HuH-7 (cell line): ENCODE data around the gene SUGCT.

Source experiments
- DNase-seq: peaks from one replicate; pipeline ENCODE4 v3.0.0; 2011; ENCODE audit warnings: low spot score

SUGCT gene

GRCh38 chr7:40471891-40472290, 337.1 kb downstream of the SUGCT start:
- DNase-seq: no peak

DNA sequence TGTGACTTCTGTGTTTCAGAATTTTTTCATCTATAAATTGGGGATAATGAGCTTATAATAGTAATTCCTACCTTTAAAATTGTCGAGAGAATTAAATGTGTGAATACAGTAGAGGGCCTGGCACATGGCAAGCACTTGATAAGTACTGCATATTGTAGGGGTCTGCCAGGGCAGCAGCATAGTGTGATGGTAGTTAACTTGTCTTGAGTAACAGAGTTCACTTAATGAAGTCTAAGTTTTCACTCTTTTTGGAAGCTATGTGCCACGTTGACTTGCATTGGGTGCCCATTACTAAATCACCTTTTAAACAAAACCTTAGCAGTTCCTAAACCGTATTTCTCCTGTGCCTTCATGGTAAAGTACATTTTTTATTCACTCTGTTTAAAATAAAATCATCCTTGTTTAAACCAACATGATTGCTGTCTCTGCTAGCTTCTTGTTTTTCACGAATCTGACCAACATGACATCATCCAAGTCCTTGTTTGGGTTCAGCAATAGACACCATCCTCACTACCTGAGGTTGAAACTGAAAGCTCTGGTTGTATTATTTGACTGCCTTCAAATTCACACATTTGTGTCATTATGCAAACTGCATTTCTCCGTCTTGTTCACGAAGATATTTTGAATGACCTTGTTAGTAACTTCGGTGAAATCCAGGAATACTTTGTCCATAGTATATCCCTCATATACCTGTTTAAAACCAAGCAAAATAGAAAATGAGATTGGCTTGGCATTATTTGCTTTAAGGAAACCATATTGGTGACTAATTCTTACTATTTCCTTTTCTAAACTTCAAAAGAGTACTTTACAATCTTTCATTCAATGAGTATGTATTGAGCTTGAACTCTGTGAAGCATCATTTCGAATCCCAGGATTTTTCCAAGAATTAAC, 340.2 kb downstream of the SUGCT start:
- DNase-seq: no peak

DNA sequence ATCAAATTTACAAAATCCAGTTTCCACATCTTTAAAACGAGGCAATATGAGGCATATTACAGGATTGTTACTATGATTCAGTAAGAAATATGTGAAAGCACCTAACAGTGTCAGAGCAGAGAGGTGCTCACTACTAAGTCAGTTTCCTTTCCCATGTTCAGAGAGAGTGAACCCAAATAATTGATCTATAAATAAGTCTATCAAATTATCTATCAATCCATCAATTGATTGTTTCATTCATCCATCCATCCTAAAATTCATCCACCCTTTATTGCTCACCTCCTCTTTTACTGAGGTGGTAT, 340.8 kb downstream of the SUGCT start:
- DNase-seq: no peak

DNA sequence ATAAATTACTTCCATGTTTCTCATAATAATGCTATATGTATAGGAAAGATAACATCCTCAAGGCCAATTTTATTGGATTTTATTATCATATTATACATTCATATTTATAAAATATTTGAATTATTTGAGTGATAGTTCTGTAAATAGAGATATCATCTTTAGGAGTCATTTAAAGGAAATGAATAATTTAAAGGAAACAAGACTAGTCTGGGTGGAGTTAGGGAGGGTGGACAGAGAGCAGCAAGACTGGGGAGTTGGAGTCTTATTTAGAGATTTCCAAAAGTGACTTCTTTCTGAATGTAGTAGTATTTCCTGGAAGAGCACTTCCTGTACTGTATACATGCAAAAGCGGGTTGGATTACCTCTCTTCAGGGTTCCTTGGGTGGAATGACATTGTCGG, 342.3 kb downstream of the SUGCT start:
- no peak for DNase-seq

DNA sequence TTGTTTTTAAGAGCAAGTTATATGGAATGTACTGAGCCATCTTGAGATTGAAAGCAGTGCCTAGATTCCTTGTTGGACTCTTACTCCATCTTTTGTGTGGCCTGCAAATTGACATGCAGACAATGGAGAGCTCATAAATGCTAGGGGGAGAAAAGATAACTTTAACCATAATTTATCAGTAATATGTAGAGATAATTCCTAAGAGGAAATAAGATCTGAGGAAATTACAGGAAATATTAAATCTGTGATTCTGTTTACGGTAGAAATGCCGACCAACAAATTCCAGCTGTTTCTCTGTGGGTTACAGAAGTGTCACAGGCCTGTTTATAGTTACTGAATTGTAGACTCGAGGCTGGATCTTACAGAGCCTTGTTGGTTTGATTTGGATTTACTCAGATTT, 348.0 kb downstream of the SUGCT start:
- DNase-seq: no peak

DNA sequence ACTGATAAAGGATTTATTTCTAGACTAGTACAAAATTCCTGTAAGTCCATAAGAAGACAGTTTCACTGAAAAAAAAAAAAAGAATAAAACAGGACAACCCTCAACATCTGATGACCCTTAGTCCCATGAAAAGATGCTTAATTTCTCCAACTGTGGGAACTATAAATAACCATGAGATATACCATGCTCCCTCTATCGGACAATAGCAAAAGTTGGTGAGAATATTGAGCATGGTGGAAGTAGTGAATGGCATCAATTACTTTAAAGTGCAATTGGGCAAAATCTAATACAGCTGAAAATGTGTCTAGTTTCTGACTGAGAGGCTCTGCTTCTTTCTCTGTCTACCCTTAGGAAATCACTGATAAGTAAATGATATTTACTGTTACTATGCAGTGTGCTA, 348.8 kb downstream of the SUGCT start:
- no peak for DNase-seq

DNA sequence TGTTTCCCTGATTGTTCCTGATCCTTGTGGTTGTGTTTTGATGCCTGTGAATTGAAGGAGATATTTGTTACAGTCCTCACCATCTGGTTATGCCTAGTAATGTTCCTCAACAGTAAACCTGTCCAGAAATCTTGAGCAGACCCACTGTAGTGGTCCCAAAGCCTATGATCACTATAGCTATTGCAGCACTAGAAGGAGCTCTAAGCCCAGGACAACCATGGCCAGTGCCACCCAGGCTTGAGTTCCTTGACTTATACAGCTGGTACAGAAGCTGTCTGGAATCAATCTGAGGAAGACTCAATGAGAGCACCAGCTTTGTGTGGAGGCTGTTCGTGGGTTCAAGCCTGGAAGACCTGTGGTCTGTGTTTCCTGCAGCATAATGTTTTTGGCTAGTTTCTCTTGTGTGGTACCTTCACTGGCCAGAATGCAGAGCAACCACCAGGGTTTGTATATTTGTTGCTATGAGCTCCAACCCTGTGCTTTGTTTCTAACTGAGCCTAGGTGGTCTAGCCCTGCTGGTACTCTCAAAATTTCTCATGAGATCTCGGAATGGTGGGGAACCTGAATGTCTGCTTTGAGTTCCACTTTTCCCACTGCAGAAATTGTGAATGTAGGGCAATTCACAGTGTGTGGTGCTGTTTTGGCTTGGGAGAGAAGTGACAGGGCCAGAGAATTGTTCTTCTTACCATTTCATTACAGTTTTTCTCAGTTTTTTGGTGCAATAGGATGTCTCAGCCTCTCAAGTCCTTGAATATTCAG, 355.2 kb downstream of the SUGCT start:
- DNase-seq: no peak

DNA sequence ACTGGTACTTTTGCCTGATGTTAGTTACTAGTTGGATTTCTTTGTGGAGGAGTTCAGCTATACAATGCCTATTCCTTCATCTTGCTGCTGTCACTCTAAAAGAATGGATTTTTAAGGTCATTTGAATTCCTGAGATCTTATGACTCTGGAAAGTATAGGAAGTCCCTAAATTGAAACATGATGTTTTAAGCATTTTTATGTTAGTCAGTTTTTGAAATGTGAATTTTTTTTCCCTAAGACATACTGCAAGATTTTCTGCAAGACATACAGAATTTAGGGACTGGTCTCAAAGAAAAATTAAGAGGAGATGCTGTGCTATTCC, 355.8 kb downstream of the SUGCT start:
- DNase-seq: no peak

DNA sequence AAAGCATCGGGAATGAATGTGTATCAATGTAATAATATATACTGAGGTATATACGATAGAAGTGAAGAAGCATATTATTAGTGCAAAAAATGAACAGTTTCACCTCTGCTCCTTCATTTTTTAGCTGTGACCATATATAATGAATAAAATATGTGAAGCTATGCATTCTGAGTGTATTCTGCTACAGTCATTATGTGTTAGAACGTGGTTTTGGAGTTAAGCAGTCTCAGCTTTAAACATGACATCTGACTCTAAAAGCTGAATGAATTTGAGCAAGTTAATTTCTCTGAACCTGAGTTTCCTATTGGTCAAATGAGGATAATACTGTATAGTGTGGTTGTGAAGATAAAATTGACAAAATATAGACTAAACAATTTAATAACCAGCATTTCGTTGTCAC, 358.1 kb downstream of the SUGCT start:
- no peak for DNase-seq

GRCh38 chr7:40493609-40494051, 358.8 kb downstream of the SUGCT start:
- DNase-seq: no peak

DNA sequence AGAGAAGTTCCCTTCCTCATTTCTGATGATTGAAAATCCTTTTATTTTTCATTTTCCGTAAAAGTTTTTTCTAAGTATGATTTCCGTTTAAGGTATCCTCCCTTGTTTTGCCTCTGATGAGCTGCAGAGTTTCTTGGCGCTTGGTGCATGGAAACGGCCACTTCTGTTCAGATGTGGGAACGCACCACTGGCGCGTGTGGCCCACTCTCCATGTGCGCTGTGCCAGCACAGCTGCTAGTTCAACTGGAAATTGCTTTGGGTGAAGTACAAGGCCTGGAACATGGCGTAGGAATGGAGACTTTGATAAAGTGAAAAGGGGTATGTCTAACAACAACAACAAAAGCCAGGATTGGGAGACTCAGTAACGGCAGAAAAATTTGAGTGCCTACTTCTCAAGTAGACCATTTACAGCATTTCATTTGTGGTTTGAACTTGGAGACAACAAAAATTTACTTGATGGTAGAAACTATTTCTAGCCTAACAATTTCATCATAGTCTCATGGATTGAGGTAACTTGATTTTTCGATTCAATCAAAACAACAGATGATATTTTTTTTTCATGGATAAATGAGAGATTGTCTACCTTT, 364.2 kb downstream of the SUGCT start:
- no peak for DNase-seq

GRCh38 chr7:40499718-40500117, 364.9 kb downstream of the SUGCT start:
- DNase-seq: no peak

DNA sequence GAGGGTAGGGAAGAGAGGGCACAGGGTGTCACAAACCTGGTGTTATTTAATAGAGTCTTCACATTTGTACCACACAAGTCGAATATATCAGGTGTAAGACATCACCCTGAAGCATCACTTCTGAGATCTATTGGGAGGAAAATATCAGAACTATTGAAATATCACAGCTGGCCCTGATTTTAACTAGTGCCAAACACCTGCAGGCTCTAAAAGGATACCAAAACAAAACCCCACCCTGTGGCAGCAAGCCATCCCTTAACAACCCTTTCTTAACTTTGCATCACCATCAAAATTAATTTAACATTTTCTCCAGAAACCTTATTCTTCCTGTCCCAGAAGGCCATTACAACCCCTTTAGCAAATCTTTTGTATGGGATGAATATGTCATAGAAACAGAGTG, 365.4 kb downstream of the SUGCT start:
- no peak for DNase-seq

GRCh38 chr7:40502359-40502758, 367.6 kb downstream of the SUGCT start:
- DNase-seq: no peak

DNA sequence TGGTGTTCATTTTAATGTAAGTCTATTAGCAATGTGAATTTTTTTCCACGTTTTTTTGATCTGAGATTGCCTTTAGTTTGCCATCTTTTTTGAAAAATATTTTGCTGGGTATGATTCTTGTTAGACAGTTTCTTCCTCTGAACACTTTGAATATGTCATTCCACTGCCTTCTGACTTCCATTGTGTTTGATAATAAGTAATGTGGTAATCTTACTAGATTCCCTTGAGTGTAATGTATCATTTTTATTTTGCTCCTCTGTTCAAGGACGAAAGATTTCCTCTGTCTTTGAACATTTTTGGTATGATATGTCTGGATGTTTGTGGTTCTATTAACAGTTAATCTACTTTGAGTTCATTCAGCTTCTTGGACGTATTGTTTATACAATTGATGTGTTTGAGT, 371.4 kb downstream of the SUGCT start:
- DNase-seq: no peak

- DNase-seq: no peak
Measured at GRCh38 chr7:40507166-40507565, 372.4 kb downstream of the SUGCT start.

DNA sequence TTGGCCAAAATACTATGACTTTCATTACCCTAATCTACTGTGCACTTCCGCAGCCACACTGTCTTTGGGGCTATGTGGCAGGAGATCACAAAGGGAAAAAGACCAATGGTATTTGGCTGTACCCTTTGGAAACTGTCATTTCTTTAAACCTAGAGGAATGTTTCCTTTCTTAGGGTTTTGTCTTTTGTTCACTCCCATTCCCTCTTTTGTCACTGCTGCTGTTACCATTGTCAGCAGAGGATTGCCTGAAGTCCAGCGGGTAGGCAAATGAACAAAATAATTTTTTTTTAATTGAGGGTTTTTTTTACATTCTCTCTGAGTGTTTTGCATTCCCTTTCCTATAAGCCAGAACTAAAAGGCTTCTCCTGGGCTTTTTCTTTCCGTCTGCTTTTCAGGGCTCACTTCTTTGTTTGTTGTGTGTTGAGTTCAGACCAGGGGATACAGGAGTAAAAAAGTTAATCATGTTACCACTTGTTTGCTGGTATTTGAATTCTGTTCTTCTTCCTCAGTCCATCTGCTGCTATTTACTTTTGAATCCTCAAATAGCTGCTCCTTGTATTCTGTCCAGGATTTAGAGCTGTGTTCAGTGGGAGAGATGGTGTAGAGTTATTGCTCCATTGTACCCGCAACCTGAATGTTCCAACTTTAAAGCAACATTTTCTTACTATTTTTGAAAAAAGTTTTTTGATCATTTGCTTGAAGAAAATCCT, 374.6 kb downstream of the SUGCT start:
- no peak for DNase-seq

- no peak for DNase-seq
Measured at GRCh38 chr7:40516376-40516775, 381.6 kb downstream of the SUGCT start.

GRCh38 chr7:40519009-40519408, 384.2 kb downstream of the SUGCT start:
- no peak for DNase-seq

- no peak for DNase-seq
Measured at GRCh38 chr7:40520986-40521738, 386.4 kb downstream of the SUGCT start.

DNA sequence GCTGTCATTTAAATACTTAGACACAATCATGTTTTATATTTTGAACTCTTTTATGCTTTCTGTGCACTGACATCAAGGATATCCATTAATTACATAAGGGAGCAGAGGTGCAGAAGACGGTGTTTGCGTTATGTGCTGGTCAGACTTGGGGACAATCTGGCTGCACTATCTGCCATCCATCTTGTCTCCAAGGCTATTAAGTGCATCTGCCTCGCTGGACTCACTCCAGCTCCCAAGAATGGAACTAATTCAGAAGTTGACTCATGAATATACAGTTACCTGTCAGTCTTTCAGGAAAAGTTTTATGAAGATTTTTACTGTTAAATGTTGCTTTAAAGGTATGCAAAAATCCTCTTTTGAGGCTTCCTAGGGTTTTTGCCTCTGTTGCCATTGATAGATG, 391.0 kb downstream of the SUGCT start:
- DNase-seq: no peak
